CD4-positive, alpha-beta T cell treated with Interleukin-6 for 4 hours (primary cell): ENCODE data around the gene GMPPB.
"Not testable (repeated sequence)": the region's sequence is repeated elsewhere in the genome, so short reads cannot be mapped to it uniquely, and the experiment has no call there.

Experiments used
- DNase-seq: peaks from one replicate; pipeline ENCODE4 v3.0.0-alpha.2; 2020; ENCODE audit warnings: mixed read lengths

GMPPB gene

DNA sequence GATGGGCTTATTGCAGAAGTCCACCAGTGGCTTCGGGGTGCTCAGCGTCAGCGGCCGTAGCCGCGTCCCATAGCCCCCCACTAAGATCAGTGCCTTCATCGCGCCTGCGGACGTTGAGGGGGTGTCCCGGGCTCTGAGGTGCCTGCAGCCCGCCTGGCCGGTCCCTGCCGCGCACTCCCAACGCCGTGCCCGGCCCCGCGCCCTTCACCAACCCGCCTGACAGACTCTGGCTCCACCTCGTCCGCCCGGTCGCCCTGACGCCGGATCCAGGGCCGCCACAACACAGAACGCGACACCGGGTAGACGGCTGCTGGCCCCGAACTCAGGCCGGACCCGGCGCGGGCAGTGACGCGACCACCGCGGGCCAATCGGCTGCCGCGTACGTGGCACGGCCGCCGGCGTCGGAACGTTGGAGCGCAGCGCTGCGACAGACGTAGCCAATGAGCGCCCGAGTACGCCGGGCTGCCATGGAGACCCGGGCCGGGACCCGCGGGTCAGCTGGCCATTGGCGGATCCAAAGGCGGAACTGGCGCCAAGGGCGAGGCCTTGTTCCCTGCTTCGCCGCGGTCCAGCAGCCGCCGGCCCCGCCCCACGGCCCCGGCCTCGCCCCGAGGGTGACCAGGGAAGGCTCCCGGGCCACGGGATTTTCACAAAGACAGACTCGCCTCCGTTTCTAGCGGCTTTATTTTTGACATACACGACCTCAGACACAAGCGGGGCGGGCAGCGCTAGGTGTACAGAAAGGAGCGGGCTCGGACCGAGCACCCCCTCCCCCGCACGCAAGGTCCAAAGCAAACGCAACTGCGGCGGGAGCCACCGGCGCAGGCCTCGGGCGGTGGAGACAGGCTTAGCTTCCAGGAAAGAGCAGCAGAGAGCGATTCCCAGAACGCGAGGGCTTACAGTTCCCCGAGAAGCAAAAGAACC lies at the start of gene GMPPB:
Gene GMPPB, minus strand, starts transcription at position 324 of the 924 bp plus-strand sequence. Its CDS starts 225 bp downstream, at position 99.
- DNase-seq: peak; percentile 93

GRCh38 chr3:49772703-49773102 lies 49.0 kb upstream of the GMPPB start:
- DNase-seq: no peak

DNA sequence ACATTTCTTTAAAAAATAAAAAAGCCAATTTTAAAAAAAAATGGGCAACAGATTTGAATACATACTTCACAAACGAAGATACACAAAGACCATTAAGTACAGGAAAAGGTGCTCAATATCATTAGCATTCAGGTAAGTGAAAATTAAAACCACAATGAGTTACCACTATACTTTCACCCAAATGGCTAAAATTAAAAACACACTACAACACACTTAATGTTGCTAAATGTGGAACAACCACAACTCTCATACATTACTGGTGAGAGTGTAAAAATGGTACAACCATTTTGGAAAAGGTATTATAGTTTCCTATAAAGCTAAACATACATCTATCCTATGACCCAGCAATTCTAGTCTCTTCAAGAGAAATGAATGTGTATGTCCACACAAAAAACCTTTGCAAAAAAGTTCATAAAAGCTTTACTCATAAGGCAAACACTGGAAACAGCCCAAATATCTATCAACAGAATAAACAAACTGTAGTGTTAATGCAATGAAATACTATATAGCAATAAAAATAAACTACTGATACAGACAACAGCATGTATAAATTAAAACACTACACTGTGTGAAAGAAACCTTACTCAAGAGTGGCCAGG lies 47.7 kb upstream of the GMPPB start:
- DNase-seq: no peak

GRCh38 chr3:49769926-49770325 lies 46.2 kb upstream of the GMPPB start:
- DNase-seq: no peak

DNA sequence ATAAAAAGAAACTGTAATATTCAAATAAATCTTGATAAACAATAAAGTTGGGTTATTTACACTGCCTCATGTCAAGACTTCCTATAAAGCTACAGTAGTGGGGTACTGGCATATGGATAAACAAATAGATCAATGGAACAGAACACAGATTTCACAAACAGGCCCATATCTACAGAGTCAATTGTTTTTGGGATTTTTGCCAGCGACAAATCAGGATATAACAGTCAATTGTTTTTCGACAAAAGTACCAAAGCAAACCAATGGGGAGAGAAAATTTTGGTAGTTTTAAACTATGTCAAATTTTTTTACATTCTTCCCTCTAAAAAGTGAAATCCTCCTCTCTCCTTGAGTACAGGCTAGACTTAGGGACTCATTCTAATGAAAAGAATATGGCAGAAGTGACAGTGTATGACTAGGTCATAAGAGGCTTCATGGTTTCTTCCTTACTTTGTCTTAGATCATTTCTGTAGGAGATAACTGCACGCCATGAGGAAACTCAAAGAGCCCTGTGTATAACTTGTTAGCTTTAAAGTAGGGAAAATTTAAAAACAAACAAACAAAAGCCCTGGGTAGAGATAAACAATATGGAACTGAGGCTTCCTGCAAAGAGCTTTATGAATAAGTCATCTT lies 45.6 kb upstream of the GMPPB start:
- no peak for DNase-seq

DNA sequence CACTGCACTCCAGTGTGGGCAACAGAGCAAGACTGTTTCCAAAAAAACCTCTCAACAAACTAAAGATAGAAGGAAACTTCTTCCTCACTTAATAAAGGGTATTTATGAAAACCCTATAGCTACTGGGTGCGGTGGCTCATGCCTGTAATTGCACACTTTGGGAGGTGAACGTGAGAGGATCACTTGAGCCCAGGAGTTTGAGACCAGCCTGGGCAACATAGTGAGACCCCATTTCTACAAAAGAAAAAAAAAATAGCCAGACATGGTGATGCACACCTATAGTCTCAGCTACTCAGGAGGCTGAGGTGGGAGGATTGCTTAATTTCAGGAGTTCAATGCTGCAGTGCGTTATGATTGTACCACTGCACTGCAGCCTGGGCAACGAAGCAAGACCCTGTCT lies 40.2 kb upstream of the GMPPB start:
- DNase-seq: no peak

DNA sequence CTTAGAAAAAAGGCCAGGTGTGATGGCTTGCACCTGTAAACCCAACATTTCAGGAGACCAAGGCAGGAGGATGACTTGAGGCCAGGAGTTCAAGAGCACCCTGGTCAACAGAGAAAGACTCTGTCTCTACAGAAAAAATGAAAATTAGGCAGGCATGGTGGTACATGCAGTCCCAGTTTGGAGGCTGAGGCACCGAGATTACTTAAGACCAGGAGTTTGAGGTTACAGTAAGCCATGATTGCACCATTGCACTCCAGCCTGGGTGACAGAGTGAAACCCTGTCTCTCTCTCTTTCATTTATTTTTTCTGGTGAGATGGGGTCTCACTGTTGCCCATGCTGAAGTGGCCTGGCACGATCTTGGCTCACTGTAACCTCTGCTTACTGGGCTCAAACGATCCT lies 37.9 kb upstream of the GMPPB start:
- DNase-seq: no peak

- DNase-seq: no peak
These were observed 35.5 kb upstream of the GMPPB start for GRCh38 chr3:49759226-49759625.

DNA sequence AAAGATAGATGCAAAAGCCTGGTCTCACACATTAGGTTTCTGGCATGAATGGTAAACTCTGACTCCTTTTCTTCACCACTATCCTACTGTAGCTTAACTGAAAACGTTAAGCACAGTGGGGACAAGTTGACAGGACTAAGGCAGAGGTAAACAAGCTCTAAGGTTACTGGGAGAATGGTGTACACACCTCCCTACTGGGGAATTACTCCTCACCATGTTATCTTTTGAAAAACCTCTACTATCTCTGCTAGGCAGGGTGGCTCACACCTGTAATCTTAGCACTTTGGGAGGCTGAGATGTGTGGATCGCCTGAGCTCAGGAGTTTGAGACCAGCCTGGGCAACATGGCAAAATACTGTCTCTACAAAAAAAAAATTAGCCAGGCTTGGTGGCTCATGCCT lies 33.4 kb upstream of the GMPPB start:
- no peak for DNase-seq

DNA sequence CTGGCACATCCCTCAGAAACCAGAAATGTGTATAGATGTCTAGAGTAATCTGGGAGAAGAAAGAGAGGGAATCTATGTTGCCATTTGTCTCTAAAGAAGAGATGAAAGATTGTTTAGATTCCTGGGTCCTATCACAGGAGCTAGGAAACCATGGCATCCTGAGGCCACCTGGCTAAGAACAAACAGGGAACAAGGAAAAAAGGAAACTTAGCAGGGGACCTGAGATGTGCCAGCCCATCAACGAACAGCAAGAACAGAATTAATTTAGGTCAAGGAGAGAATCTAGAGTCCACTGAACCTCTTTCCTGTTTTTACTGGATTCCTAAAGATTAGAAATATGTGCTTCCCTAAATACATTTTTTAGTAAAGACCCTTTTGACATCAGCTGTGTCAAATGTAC lies 32.3 kb upstream of the GMPPB start:
- DNase-seq: no peak

DNA sequence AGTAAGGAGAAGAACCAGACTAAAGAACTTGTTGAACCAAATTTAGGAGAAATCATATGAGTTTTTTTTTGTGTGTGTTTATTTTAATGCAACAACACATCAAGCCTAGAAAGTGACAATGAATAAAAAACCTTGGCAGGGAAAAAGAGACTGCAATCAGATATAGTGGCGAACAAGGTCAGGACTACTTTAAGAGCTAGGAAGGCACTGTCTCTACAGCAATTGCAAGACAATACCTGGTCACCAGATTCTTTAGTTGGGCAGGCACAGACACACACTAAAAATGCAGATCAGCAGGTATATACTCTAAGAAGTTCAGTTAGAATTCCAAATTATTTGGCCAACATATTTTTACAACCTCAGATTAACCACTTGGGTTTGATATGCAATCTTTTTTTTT lies 30.8 kb upstream of the GMPPB start:
- no peak for DNase-seq

DNA sequence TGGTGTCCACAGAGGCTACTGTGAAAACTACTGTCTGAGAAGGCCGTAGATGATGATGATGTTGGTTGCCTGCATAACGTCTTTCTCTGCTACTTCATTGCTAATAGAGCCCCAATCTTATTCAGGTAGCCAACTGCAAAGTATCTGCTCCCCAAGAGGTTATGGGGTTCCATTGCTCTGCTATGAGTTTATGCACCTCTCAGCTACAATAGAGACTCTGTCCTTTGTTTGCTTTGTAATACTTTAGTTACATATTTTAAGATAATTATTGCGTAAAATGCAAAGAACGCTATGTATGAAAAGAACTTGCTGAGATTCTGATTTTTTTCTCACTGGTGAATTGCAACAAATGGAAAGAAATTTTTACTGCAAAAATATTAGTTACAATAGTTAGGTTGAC lies 27.8 kb upstream of the GMPPB start:
- no peak for DNase-seq

GRCh38 chr3:49750056-49750455 lies 26.3 kb upstream of the GMPPB start:
- DNase-seq: no peak

DNA sequence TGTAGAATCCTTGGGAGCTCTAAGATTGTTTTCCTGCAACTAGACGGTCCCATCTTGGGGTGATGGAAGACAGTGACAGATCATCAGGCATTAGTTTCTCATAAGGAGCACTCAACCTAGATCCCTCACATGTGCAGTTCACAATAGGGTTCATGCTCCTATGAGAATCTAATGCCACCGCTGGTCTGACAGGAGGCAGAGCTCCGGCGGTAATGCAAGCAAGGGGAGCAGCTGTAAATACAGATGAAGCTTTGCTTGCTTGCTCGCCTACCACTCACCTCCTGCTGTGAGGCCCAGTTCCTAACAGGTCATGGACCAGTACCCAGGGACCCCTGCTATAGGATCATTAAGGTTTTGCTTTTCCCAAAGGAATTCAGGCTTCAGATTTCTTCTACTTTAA lies 25.1 kb upstream of the GMPPB start:
- DNase-seq: not testable (repeated sequence)

DNA sequence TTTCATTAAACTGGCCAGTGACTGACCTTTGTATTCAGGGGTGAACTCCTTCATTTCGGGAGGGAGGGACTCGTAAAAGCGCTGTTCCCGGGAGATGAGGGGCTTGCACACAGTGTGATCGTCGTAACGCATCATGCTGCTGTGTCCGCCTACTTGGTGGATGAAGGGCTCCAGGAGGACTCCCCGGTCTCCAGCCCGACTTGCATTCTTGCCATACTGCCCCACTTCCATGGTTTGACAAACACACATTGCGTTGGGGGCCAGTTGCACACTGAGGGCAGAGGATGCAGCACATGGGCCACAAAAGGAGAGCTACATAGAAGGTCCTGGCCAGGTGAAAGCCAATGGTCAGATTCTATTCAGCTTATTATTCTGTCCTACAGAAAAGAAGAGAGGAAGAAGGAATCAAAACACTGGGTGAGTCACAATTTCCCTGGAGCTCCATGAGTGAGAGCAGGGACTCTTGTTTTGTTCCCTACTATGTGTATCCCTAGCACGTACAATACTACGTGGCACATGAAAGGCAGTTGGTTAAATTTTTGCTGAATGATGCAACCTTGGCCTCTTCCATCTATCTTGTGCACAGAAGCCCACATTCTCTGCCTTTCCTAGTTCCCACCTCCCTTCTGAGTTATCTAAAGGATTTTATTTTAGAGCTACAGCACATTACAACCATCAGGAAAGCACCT lies 24.2 kb upstream of the GMPPB start:
- DNase-seq: no peak

- DNase-seq: no peak
These were observed 22.2 kb upstream of the GMPPB start for GRCh38 chr3:49745986-49746385.

GRCh38 chr3:49740427-49740826 lies 16.7 kb upstream of the GMPPB start:
- no peak for DNase-seq

DNA sequence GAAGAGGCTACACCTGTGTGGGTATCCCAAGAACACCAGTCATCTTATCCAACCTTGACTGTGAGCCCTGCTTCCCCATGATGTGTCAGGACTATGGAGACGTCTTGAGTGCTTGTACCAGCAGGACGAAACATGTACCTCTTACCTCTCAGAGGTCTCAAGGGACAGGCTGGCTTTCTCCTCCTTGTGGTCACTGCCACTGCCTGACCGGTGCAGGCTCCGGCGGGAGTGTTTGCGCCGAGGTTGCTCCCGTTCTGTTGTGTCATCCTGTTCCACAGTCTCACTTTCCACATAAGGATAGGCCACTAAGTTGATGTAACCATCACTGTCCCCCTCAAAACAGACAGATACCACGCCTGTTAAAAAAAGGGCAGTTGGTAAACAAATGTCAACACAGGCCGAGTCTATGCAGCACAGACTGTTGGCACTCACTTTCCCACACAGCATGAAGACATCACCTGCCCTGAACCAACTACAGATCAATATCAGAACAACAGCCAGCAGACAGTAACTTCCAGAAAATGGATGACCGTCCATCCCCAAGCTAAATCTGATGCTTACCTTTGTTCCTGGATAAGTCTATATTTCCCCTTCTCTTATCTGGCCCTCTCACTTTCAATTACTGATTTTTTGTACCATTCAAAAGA lies 14.4 kb upstream of the GMPPB start:
- no peak for DNase-seq

GRCh38 chr3:49734752-49735151 lies 11.0 kb upstream of the GMPPB start:
- no peak for DNase-seq

GRCh38 chr3:49733551-49733950 lies 9.8 kb upstream of the GMPPB start:
- no peak for DNase-seq

DNA sequence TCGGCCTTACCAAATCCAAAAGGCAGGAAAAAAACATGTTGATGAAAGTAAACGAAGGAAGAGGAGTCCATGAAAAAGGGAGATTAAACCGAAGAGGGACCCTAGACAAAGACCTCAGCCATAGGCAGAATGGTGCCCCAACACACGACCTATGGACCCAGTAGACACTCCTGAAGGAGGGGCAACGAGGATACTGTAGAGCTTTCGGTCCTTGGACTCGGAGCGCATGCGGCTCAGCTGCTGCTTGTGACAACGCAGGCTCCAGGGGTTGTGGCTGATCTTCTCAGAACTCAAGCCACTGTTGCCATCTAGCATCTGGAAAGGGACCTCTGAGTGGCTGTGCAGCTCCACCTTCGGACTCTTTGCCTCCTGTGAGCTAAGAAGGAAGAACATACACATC lies 8.8 kb upstream of the GMPPB start:
- DNase-seq: no peak

DNA sequence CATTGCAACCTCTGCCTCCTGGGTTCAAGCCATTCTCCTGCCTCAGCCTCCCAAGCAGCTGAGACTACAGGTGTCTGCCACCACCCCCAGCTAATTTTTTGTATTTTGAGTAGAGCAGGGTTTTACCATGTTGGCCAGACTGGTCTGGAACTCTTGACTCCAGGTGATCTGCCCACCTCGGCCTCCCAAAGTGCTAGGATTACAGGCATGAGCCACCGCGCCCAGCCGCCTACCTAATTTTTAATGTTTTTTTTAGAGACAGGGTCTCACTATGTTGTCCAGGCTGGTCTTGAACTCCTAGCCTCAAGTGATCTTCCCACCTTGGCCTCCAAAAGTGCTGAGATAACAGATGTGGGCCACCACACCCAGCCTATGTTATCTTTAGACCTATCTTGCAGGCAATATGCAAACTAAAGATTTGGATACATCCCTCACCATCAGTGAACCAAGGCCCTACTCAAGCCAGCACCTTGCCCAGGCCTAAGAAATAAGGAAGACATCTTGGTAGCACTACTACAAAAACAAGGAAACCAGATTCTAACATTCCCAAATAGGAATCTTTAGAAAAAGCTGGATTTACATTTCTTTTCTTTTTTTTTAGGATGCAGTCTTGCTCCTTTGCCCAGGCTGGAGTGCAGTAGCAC lies 6.3 kb upstream of the GMPPB start:
- DNase-seq: no peak
